CD4-positive, alpha-beta T cell treated with Interleukin-2 at 100 ng/mL for 4 hours (primary cell): ENCODE measurements around the gene SSBP4.

Source experiments
- DNase-seq: peaks from one replicate; pipeline ENCODE4 v3.0.0-alpha.2; 2020; ENCODE audit warnings: low spot score

Gene SSBP4

GRCh38 chr19:18433735-18434398, 14.7 kb downstream of the SSBP4 start:
- no peak for DNase-seq

- DNase-seq, result no peak
These were observed 15.4 kb downstream of the SSBP4 start for GRCh38 chr19:18434411-18435175.

GRCh38 chr19:18435178-18435841, 16.1 kb downstream of the SSBP4 start:
- DNase-seq, result no peak

- DNase-seq, result no peak
These were observed 16.9 kb downstream of the SSBP4 start for GRCh38 chr19:18435842-18436670.

- DNase-seq, result peak; percentile 80
These were observed 17.7 kb downstream of the SSBP4 start for GRCh38 chr19:18436671-18437490.

- DNase-seq, result peak; percentile 43
These were observed 18.5 kb downstream of the SSBP4 start, which contains the start of gene ISYNA1 for GRCh38 chr19:18437491-18438330. TSS of gene ISYNA1 (minus strand) at chr19:18438133. CDS start at chr19:18437979, 154 bp downstream.

GRCh38 chr19:18438331-18439024, 19.3 kb downstream of the SSBP4 start:
- no peak for DNase-seq

GRCh38 chr19:18439025-18439909, 20.1 kb downstream of the SSBP4 start:
- no peak for DNase-seq

- DNase-seq, result no peak
These were observed 20.7 kb downstream of the SSBP4 start for GRCh38 chr19:18439910-18440237.

GRCh38 chr19:18440415-18440877, 21.2 kb downstream of the SSBP4 start:
- peak; percentile 29 for DNase-seq

GRCh38 chr19:18440936-18441803, 22.0 kb downstream of the SSBP4 start:
- DNase-seq, result no peak

GRCh38 chr19:18441804-18442788, 22.9 kb downstream of the SSBP4 start:
- DNase-seq, result peak; percentile 49

GRCh38 chr19:18442941-18443340, 23.7 kb downstream of the SSBP4 start:
- no peak for DNase-seq

GRCh38 chr19:18443406-18443805, 24.2 kb downstream of the SSBP4 start:
- DNase-seq, result no peak

GRCh38 chr19:18443831-18444230, 24.6 kb downstream of the SSBP4 start:
- no peak for DNase-seq

- DNase-seq, result no peak
These were observed 25.3 kb downstream of the SSBP4 start for GRCh38 chr19:18444513-18444912.
